ENCODE data around the gene OR1J1. TPM values are rescaled to one million over a fixed set of nuclear protein-coding genes. Genes with fewer than 3 reads are reported as not detected.

Gene OR1J1
- total RNA-seq, 1 experiment from 2014 or later, result not detected

DNA sequence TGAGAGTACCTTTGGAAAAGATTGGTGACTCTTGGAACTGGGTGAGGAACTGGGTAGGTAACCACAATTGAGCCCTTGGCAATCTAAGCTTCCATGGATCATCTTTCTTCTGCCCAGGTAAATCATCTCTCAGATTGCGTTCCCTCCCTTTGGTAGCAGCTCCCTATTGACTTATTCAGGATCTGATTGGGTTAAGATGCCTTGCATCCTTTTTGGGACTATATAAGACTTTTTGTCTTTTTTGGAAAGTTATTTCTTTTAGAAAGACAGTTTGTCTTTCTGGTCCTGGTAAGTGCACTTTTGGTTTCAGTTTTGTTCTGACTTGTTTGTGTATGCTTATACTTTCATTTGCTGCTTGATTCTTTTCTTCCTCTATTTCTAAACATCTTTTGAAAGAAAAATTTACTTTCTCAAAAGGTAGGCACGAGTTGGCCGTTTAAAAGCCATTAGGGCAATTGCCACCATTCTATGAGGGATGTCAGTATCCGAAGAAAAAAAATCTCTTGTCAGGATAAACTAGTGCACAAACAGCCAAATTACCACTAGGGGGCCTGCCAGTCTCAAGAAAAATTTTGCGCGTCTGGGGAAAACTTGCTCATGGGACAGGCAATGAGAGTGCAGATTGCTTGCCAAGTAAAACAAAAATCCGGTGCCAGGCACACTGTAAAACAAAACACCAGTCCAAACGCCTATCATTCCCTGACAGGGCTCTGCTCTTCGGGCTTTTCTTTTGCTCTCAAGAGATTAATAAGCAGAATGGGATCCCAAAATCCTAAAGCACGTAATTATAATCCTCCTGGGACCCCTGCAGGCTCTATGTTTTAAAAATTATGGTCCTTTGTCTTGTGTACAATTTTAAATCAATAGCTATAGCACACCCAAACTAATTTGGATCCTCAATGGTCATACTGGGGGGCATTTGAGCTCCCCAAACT is 12.8 kb downstream of the OR1J1 start:
- no peak overlapping the region for H3K4me3 ChIP-seq (ENCODE audit: insufficient read depth, low read depth, low read length)

GRCh38 chr9:122463828-122464632 is 13.7 kb downstream of the OR1J1 start:
- peak; percentile 37 for DNase-seq
- Histone ChIP-seq H3K27me3 (ENCODE audit: control insufficient read depth, insufficient read depth, low read length) (no peaks in the 10 kb centered on the region; the same call in 1 of the 2 replicates), H3K4me3 (ENCODE audit: insufficient read depth, low read depth, low read length) (no peak overlapping the region; the same call in 1 of the 2 replicates), H3K36me3 (replicated peaks; ENCODE audit: control insufficient read depth, insufficient read depth, low read length) (no peaks in the 10 kb centered on the region)

More for the DNA sequence above, 12.8 kb downstream of the OR1J1 start:
- peak; percentile 58 for DNase-seq
- no peaks in the 10 kb centered on the region; the same call in 1 of the 2 replicates for H3K27me3 ChIP-seq (ENCODE audit: control insufficient read depth, insufficient read depth, low read length)
- no peaks in the 10 kb centered on the region for H3K36me3 ChIP-seq (replicated peaks; ENCODE audit: control insufficient read depth, insufficient read depth, low read length)

DNA sequence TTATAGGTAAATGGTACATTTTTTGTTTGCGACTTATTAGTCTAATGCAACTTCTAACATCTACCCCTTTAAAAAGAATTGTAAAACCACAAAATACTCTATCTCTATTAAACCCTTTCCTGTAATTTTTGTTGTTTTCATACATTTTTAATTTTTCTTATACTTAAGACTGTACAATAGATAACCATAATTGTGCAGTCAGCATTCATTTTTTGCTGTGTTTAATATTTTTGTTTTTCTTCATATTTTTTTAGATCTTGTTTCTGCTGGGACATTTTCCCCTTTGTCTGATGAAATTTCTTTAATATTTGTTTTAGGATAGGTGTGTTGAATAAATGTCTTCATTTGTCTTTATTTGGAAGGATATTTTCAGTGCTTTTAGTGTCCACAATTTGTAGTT is 19.9 kb downstream of the OR1J1 start:
- Histone ChIP-seq H3K27me3 (ENCODE audit: control insufficient read depth, insufficient read depth, low read length) (no peaks in the 10 kb centered on the region; the same call in 1 of the 2 replicates), H3K36me3 (replicated peaks; ENCODE audit: control insufficient read depth, insufficient read depth, low read length) (no peaks in the 10 kb centered on the region), H3K4me3 (ENCODE audit: insufficient read depth, low read depth, low read length) (no peak overlapping the region)
- DNase-seq, result no peak

GRCh38 chr9:122456123-122456522 is 21.6 kb downstream of the OR1J1 start:
- no peaks in the 10 kb centered on the region; the same call in 1 of the 2 replicates for H3K27me3 ChIP-seq (ENCODE audit: control insufficient read depth, insufficient read depth, low read length)
- DNase-seq, result no peak
- no peaks in the 10 kb centered on the region for H3K36me3 ChIP-seq (replicated peaks; ENCODE audit: control insufficient read depth, insufficient read depth, low read length)
- no peak overlapping the region for H3K4me3 ChIP-seq (ENCODE audit: insufficient read depth, low read depth, low read length)

DNA sequence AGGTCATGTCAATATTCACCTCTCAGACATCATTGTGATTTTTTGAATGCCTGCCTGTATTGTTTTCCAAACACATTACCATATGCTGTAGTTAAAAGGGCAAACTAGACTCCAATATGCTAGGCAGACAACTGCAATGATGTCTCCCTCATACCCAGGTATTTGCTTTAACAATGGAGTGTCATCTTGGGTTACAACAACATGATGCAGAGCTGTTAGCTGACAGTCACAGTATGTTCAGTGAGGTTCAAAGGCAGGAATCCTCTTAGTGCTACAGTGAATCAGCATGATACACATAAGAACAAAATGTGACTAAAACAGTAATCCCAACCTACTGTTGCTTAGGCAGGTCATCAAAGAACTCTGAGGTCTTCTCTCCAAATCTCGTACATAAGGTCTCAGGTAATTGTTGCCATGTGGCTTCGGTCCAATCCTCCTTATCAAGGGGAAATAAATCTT is 24.0 kb downstream of the OR1J1 start:
- H3K4me3 ChIP-seq (ENCODE audit: insufficient read depth, low read depth, low read length), result no peak overlapping the region
- DNase-seq, result no peak
- no peaks in the 10 kb centered on the region for H3K36me3 ChIP-seq (replicated peaks; ENCODE audit: control insufficient read depth, insufficient read depth, low read length)
- H3K27me3 ChIP-seq (ENCODE audit: control insufficient read depth, insufficient read depth, low read length), result no peaks in the 10 kb centered on the region; the same call in 1 of the 2 replicates

DNA sequence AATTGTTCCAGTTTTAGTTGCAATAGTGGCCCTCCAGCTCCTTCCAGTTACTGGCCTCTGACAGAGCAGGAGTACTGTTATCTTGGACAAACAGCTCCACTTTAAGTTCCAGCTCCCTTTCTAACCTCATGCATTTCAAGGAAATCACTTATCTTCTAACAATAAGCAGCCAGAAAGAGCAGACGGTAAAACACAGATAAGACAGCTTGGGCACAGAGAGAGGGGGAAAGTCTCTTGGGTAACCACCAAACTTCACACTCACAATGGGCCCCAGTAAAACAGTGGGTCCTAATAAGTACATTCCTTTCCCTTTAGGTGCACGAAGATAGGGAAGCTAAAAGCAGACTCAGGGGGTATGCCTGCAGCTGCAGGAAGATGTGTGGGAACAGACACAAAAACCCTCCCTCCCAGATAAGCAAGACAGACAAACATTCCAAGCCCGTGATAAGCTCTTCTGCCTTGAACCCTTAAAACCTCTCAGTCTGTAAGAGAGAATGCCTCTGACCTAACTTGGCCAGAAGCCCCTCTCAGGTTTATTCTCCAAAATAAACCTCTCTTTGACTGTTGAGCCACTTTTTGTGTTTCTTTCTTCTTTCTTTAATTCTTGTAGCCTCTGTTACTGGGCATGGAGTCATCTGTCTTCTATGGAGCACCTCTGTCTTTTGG is 30.8 kb downstream of the OR1J1 start:
- H3K36me3 ChIP-seq (replicated peaks; ENCODE audit: control insufficient read depth, insufficient read depth, low read length), result no peaks in the 10 kb centered on the region
- no peak for DNase-seq
- H3K4me3 ChIP-seq (ENCODE audit: insufficient read depth, low read depth, low read length), result no peak overlapping the region
- H3K27me3 ChIP-seq (ENCODE audit: control insufficient read depth, insufficient read depth, low read length), result no peaks in the 10 kb centered on the region

- no peaks in the 10 kb centered on the region for H3K36me3 ChIP-seq (replicated peaks; ENCODE audit: control insufficient read depth, insufficient read depth, low read length)
- DNase-seq, result no peak
- H3K27me3 ChIP-seq (ENCODE audit: control insufficient read depth, insufficient read depth, low read length), result no peaks in the 10 kb centered on the region
- no peak overlapping the region for H3K4me3 ChIP-seq (ENCODE audit: insufficient read depth, low read depth, low read length)
These were observed 32.5 kb downstream of the OR1J1 start for GRCh38 chr9:122445155-122445749.

DNA sequence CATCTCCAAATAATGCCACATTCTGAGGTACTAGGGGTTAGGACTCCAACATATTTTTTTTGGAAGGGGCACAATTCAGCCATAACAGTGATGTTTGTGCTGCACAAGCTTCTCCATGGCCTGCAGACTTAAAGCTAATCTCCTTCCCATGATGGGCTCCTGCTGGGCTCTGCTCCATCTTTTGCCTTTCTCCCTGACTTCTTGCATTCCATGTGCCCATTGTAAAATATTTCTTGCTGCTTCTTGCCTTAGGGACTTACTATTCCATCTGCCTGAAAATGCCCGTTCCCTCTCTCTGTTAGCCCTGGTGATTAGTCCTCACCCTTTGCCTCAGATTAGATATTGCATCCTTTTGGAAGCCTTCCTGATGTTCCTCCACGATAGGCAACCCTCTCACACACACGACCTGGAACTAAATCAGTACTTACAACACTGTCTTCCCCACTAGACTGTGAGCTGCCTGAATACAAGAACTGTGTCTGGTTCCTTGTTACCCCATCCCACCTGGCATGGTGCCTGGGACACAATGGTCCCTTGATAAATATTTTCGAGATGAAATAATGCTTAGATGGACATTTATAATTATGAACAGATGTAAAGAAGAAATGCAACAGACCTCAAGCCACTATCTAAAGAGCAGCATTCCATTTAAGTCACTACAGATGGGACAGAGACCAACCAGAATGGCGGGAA is 33.5 kb downstream of the OR1J1 start:
- no peak for DNase-seq
- Histone ChIP-seq H3K36me3 (replicated peaks; ENCODE audit: control insufficient read depth, insufficient read depth, low read length) (no peaks in the 10 kb centered on the region), H3K4me3 (ENCODE audit: insufficient read depth, low read depth, low read length) (no peak overlapping the region), H3K27me3 (ENCODE audit: control insufficient read depth, insufficient read depth, low read length) (no peaks in the 10 kb centered on the region)

DNA sequence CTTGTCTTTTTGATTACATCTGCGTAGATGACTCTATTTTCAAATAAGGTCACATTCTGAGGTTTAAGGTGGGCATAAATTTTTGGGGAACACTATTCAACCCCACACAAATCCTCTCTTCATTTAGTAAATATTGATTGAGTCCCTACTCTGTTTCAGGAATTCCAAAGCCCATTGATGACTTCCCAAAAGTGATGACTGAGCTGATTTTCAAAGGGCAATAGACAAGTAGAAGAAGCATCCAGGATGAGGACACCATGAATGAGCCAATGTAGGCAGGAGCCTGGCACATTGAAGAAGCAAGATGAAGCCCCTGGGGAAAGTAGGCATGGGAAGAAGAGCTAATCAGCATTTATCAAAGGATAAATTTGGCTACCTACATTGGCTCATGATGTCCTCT is 35.2 kb downstream of the OR1J1 start:
- H3K27me3 ChIP-seq (ENCODE audit: control insufficient read depth, insufficient read depth, low read length), result no peaks in the 10 kb centered on the region
- H3K4me3 ChIP-seq (ENCODE audit: insufficient read depth, low read depth, low read length), result no peak overlapping the region
- no peak for DNase-seq
- no peaks in the 10 kb centered on the region for H3K36me3 ChIP-seq (replicated peaks; ENCODE audit: control insufficient read depth, insufficient read depth, low read length)

Other genes with a start within 250 kb of the OR1J1 start
- gene LHX6, start 249.0 kb downstream of the OR1J1 start, total RNA-seq (2014; rRNA removed; shearing (Covaris generic)), result 5.2 and 5.9 TPM in 2 replicates
- 5.6 and 13.0 TPM in 2 replicates for gene RBM18, start 213.1 kb downstream of the OR1J1 start, total RNA-seq (2014; rRNA removed; shearing (Covaris generic))
- 26.2 and 36.2 TPM in 2 replicates for gene MRRF, start 213.0 kb downstream of the OR1J1 start, total RNA-seq (2014; rRNA removed; shearing (Covaris generic))
- 0.69 and 1.1 TPM in 2 replicates for gene PTGS1, start 106.9 kb downstream of the OR1J1 start, total RNA-seq (2014; rRNA removed; shearing (Covaris generic))
- not detected in 2 replicates for gene OR1J2, start 32.9 kb upstream of the OR1J1 start, total RNA-seq (2014; rRNA removed; shearing (Covaris generic))
- gene OR1J4, start 41.2 kb upstream of the OR1J1 start, total RNA-seq (2014; rRNA removed; shearing (Covaris generic)), result not detected in 2 replicates
- gene OR1N1, start 49.4 kb upstream of the OR1J1 start, total RNA-seq (2014; rRNA removed; shearing (Covaris generic)), result 0.15 TPM in 1 of 2 replicates, not detected in the other
- gene OR1N2, start 75.2 kb upstream of the OR1J1 start, total RNA-seq (2014; rRNA removed; shearing (Covaris generic)), result not detected in 2 replicates
- not detected in 2 replicates for gene OR1L8, start 105.5 kb upstream of the OR1J1 start, total RNA-seq (2014; rRNA removed; shearing (Covaris generic))
- gene OR1Q1, start 136.8 kb upstream of the OR1J1 start, total RNA-seq (2014; rRNA removed; shearing (Covaris generic)), result not detected in 2 replicates
- gene OR1B1, start 179.7 kb upstream of the OR1J1 start, total RNA-seq (2014; rRNA removed; shearing (Covaris generic)), result not detected in 2 replicates
- gene OR1L1, start 183.8 kb upstream of the OR1J1 start, total RNA-seq (2014; rRNA removed; shearing (Covaris generic)), result not detected in 2 replicates
- not detected in 2 replicates for gene OR1L3, start 197.2 kb upstream of the OR1J1 start, total RNA-seq (2014; rRNA removed; shearing (Covaris generic))
- not detected in 2 replicates for gene OR1L4, start 246.1 kb upstream of the OR1J1 start, total RNA-seq (2014; rRNA removed; shearing (Covaris generic))

Data from H7 (cell line).